Caco-2 (cell line): ENCODE measurements around the gene RPS6KA2. TPM values are rescaled to one million over a fixed set of nuclear protein-coding genes. Genes with fewer than 3 reads are reported as not detected.

Source experiments
- BruUV-seq: library from RNA; stranded (reverse); fragments of 400-500 nt; replicated peaks from 2 replicates; lab custom pipeline; 2021; lab: Mats Ljungman, UMichigan
- CTCF ChIA-PET: fragments of 300-600 bp; sonication (Branson Sonifier 250); formaldehyde crosslinking; loops from one replicate; lab custom pipeline; 2022; ENCODE audit warnings: antibody characterized with exemption; lab: Charles Lee
- POLR2A ChIA-PET: fragments of 300-600 bp; sonication (Branson Sonifier 250); formaldehyde crosslinking; loops from one replicate; lab custom pipeline; 2022; ENCODE audit warnings: antibody characterized with exemption; lab: Charles Lee
- DNase-seq, 2 experiments: peaks; one replicate each; pipeline versions ENCODE4 v3.0.0 to v3.0.0-alpha.2; 2020 to 2022
- H3K27me3 ChIP-seq: replicated peaks from 2 replicates; pipeline ENCODE4 v1.6.0; 2011; ENCODE audit warnings: low read length; ENCODE audit not compliant: control insufficient read depth, insufficient read depth
- H3K36me3 ChIP-seq: 2 replicates; pipeline ENCODE4 v1.5.1; 2011; ENCODE audit warnings: low read length; ENCODE audit not compliant: control insufficient read depth, insufficient read depth
- H3K4me1 ChIP-seq: fragments of 250-450 bp; sonication (Bioruptor Pico); 2 replicates; pipeline ENCODE4 v1.5.1; 2020; ENCODE audit warnings: mild to moderate bottlenecking
- H3K4me3 ChIP-seq: 2 replicates; pipeline ENCODE4 v1.5.1; 2011; ENCODE audit warnings: low read depth, mild to moderate bottlenecking, control low read depth, low read length
- H3K9me3 ChIP-seq: fragments of 250-450 bp; sonication (Bioruptor Pico); 2 replicates; pipeline ENCODE4 v1.5.1; 2020; ENCODE audit warnings: mild to moderate bottlenecking, moderate library complexity
- H3K27ac Mint-ChIP-seq: one replicate; pipeline ENCODE4 v1.8.0; 2022; ENCODE audit warnings: mixed read lengths; ENCODE audit not compliant: unreplicated experiment
- H3K27me3 Mint-ChIP-seq: one replicate; pipeline ENCODE4 v1.8.0; 2022; ENCODE audit warnings: mixed read lengths; ENCODE audit not compliant: insufficient read depth, unreplicated experiment
- H3K36me3 Mint-ChIP-seq: one replicate; pipeline ENCODE4 v1.8.0; 2022; ENCODE audit warnings: mild to moderate bottlenecking, mixed read lengths; ENCODE audit not compliant: insufficient read depth, unreplicated experiment
- H3K4me1 Mint-ChIP-seq: one replicate; pipeline ENCODE4 v1.8.0; 2022; ENCODE audit warnings: low read depth, mixed read lengths; ENCODE audit not compliant: unreplicated experiment
- H3K4me3 Mint-ChIP-seq: one replicate; pipeline ENCODE4 v1.8.0; 2022; ENCODE audit warnings: mild to moderate bottlenecking, moderate library complexity, mixed read lengths; ENCODE audit not compliant: unreplicated experiment
- H3K9me3 Mint-ChIP-seq: one replicate; pipeline ENCODE4 v1.8.0; 2022; ENCODE audit warnings: mixed read lengths; ENCODE audit not compliant: unreplicated experiment
- CTCF ChIP-seq, 2 experiments: fragments of 200-600 bp in 1 of 2; IDR thresholded peaks; 1 replicate in 1 of 2; 2 replicates in 1 of 2; pipeline versions ENCODE4 v1.5.1 to v1.8.0; 2011 to 2022; ENCODE audit warnings: antibody characterized with exemption in 1 of 2, control low read depth in 1 of 2, inconsistent platforms in 1 of 2, low read depth in 1 of 2, low read length in 1 of 2, mild to moderate bottlenecking in 1 of 2, moderate library complexity in 1 of 2; ENCODE audit not compliant: insufficient read depth in 1 of 2, severe bottlenecking in 1 of 2, unreplicated experiment in 1 of 2
- intact Hi-C: fragments of 100-400 bp; cut with micrococcal nuclease; formaldehyde crosslinking; loops from one replicate; pipeline ENCODE4 v1.10.0; 2022; ENCODE audit not compliant: unreplicated experiment
- total RNA-seq: library from RNA; stranded (reverse); gene quantifications from 2 replicates; pipeline ENCODE4 v1.2.3, GENCODE V29; 2022

The RPS6KA2 gene
- total RNA-seq, 1 experiment from 2014 or later, result 5.6 TPM

GRCh38 chr6:166551754-166552495, 75.1 kb downstream of the RPS6KA2 start:
- Histone ChIP-seq H3K4me1 (no peaks in the 10 kb centered on the region), H3K4me3 (no peak overlapping the region), H3K36me3 (no peaks in the 10 kb centered on the region), H3K9me3 (0 out of 2 replicates have a peak, but pooled peaks cover 5% of the 10 kb centered on the region), H3K27me3 (peaks cover 2% of the 10 kb centered on the region)
- H3K9me3 Mint-ChIP-seq, result no peaks in the 10 kb centered on the region
- BruUV-seq, result no TSS peak
- DNase-seq, result no peak
- no peak overlapping the region for H3K27ac Mint-ChIP-seq
- H3K4me3 Mint-ChIP-seq, result no peak overlapping the region
- no peaks in the 10 kb centered on the region for H3K4me1 Mint-ChIP-seq
- ChIA-PET POLR2A (interaction anchor here (0.5 kb wide), 1 partner anchor 186 kb away, joined by 4 read pairs; no protein-coding TSS in a partner anchor), CTCF (no interaction called here)
- H3K36me3 Mint-ChIP-seq, result no peaks in the 10 kb centered on the region
- intact Hi-C loops, result no loop called here
- no peak for TF ChIP-seq CTCF (IDR thresholded peaks at IDR 0.05; ENCODE audit: insufficient read depth in 1 of 2, low read depth in 1 of 2, low read length in 1 of 2, severe bottlenecking in 1 of 2, unreplicated experiment in 1 of 2)
- peaks cover 36% of the 10 kb centered on the region for H3K27me3 Mint-ChIP-seq

DNA sequence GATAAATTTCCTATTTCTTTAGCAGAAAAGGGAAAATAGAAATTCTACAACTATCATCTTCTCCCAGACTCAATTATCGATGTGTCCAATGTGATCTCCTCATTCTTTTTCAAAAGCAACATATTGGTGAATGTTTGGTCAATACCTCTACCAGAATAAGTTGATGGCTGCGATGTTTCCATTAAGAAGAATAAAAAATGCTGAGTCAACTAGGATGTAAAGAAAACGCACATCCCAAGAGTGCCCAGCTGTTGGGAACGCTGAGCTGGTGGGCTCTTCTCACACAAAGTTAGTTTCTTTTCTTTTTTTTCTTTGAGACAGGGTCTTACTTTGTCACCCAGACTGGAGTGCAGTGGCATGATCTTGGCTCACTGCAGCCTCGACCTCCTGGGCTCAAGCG, 80.4 kb downstream of the RPS6KA2 start:
- H3K4me1 Mint-ChIP-seq, result peaks cover 2% of the 10 kb centered on the region
- intact Hi-C loops, result no loop called here
- BruUV-seq, result no TSS peak
- Histone ChIP-seq H3K27me3 (no peaks in the 10 kb centered on the region; the same call in 1 of the 2 replicates), H3K4me1 (0 out of 2 replicates have a peak, but pooled peaks cover 7% of the 10 kb centered on the region), H3K36me3 (no peaks in the 10 kb centered on the region), H3K9me3 (0 out of 2 replicates have a peak, but pooled peaks cover 5% of the 10 kb centered on the region), H3K4me3 (no peak overlapping the region)
- peaks cover 29% of the 10 kb centered on the region for H3K27me3 Mint-ChIP-seq
- ChIA-PET CTCF (no interaction called here), POLR2A (no interaction called here)
- no peak for DNase-seq
- H3K4me3 Mint-ChIP-seq, result no peak overlapping the region
- no peak for TF ChIP-seq CTCF (IDR thresholded peaks at IDR 0.05; ENCODE audit: insufficient read depth in 1 of 2, low read depth in 1 of 2, low read length in 1 of 2, severe bottlenecking in 1 of 2, unreplicated experiment in 1 of 2)
- no peaks in the 10 kb centered on the region for H3K36me3 Mint-ChIP-seq
- no peaks in the 10 kb centered on the region for H3K9me3 Mint-ChIP-seq
- no peak overlapping the region for H3K27ac Mint-ChIP-seq

DNA sequence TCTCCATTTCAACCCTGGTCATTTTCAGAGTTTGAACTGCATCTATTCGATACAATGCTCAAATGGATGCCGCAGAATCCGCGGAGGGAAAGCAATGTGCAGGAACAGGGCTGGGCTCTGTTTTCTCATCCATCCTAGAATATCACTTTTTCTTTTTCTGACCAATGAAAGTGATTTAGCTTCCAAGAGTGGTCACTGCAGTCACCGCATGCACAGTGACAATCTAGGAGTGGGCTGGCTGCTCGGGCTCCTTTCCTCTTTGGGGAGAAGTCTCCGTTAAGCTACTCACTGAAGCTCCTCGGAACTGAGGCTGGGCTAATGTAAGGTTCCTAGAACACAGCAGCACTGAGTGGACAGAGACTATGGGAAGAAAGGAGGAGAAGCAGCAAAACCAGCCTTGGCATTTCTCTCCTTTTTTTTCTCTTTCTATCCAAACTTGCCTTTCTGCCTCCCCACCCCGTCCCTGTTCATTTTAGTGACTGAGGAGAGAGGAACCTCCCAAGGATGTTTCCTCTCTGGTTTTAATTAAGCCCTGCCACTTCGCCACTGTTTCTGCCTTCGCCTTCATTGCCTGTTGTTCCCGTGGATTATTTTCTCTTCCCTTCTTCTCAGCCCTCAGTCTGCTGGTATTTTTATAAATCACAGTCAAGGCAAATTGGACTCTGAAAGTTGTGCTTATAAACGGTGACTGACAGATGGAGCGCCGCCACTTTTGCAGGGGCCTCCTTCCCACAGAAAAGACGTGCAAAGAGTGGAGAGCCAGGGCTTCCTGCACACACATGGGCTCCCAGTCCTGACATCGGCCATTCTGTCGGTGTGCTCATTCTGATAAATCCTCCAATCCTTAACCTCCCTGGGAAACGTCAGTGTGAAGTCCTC, 81.7 kb downstream of the RPS6KA2 start:
- ChIA-PET CTCF (no interaction called here), POLR2A (no interaction called here)
- Histone ChIP-seq H3K4me3 (no peak overlapping the region), H3K36me3 (no peaks in the 10 kb centered on the region), H3K27me3 (no peaks in the 10 kb centered on the region; the same call in none of the 2 replicates), H3K9me3 (0 out of 2 replicates have a peak, but pooled peaks cover 5% of the 10 kb centered on the region), H3K4me1 (0 out of 2 replicates have a peak, but pooled peaks cover 7% of the 10 kb centered on the region)
- H3K4me1 Mint-ChIP-seq, result peaks cover 9% of the 10 kb centered on the region
- no peak overlapping the region for H3K4me3 Mint-ChIP-seq
- no peaks in the 10 kb centered on the region for H3K36me3 Mint-ChIP-seq
- H3K27me3 Mint-ChIP-seq, result peaks cover 31% of the 10 kb centered on the region
- H3K9me3 Mint-ChIP-seq, result no peaks in the 10 kb centered on the region
- TF ChIP-seq CTCF (IDR thresholded peaks at IDR 0.05; ENCODE audit: insufficient read depth in 1 of 2, low read depth in 1 of 2, low read length in 1 of 2, severe bottlenecking in 1 of 2, unreplicated experiment in 1 of 2), result no peak
- DNase-seq, result no peak
- no peak overlapping the region for H3K27ac Mint-ChIP-seq
- intact Hi-C loops, result no loop called here
- BruUV-seq, result no TSS peak
